Stimulated activated naive CD8-positive, alpha-beta T cell treated with anti-CD3 and anti-CD28 coated beads, Interleukin-15, amount 100 ng/mL, for 72 hours (primary cell): ENCODE data around the gene RNU5B-1.

Experiments used
- ATAC-seq: fragments of 150-1000 bp; cut with Tn5 transposase; 2 replicates; pipeline ENCODE4 v1.10.0; 2021; ENCODE audit warnings: mild to moderate bottlenecking, moderate library complexity
- DNase-seq, 2 donors: peaks; one replicate each; pipeline ENCODE4 v3.0.0; 2021 to 2022
- H3K27ac Mint-ChIP-seq, 2 donors: one replicate each; pipeline ENCODE4 v1.8.0; 2022; ENCODE audit warnings: mild to moderate bottlenecking in 2 of 2, mixed read lengths in 2 of 2, moderate library complexity in 2 of 2
- H3K27me3 Mint-ChIP-seq: one replicate; pipeline ENCODE4 v1.8.0; 2022; ENCODE audit warnings: mixed read lengths
- H3K4me1 Mint-ChIP-seq: one replicate; pipeline ENCODE4 v1.8.0; 2022; ENCODE audit warnings: mild to moderate bottlenecking, mixed read lengths
- H3K4me3 Mint-ChIP-seq, 2 donors: one replicate each; pipeline ENCODE4 v1.8.0; 2022; ENCODE audit warnings: mild to moderate bottlenecking in 2 of 2, mixed read lengths in 2 of 2, moderate library complexity in 1 of 2
- H3K9me3 Mint-ChIP-seq, 2 donors: one replicate each; pipeline ENCODE4 v1.8.0; 2022; ENCODE audit warnings: mixed read lengths in 2 of 2

The RNU5B-1 gene

DNA sequence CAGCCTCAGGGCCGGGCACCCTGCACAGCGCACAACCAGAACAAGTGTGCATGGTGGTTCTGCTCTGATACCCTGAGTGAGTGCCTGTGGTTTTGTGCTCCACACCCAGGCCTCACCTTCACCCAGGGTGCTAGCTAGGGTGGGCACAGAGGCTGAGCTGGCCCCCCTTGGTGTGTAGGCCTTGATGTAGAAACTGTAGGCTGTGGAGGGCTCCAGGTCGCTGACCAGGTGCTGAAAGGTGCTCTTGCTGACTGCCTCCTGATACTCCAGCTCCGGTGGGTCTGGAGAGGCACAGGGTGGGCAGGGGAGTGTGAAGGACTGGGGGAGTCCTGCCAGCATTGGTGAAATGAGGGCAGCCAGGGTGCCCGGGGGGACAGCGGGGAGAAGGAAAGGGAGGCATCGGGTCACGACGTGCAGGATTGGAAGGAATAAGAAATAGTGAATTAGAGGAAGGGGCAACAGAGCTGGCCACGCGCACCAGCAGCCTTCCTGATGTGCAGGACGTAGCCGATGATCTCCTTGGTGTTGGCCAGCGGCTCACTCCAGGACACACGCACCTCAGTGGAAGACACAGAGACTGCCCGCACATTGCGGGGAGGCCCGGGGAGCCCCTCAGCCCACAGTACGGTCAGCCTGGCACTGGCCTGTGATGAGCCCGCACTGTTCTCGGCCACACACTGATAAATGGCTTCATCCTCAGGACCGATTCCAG is 26.6 kb downstream of the RNU5B-1 start:
- no peak for ATAC-seq
- peaks cover 13% of the 10 kb centered on the region for H3K27me3 Mint-ChIP-seq
- H3K4me1 Mint-ChIP-seq: no peaks in the 10 kb centered on the region
- H3K9me3 Mint-ChIP-seq: no peaks in the 10 kb centered on the region
- no peak overlapping the region for H3K4me3 Mint-ChIP-seq
- no peak for DNase-seq
- H3K27ac Mint-ChIP-seq: no peak overlapping the region

DNA sequence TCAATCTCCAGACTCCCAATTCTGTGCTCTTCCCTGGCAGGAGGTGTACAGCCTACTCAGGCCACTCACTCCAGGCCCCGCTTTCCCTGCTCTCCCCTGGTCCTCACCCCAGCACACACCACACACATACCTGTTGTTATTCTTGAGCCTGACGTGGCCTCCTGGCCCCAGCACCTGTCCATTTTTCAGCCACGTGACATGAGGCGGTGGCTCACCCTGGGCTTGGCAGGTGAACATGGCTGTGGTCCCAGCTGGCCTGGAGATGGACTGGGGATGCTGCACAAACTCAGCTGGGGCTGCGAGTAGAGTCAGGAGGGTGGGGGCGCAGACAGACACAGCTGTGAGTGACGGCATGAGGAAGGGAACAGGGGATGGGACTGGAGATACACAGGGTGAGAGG is 27.3 kb downstream of the RNU5B-1 start:
- Mint-ChIP-seq H3K9me3 (no peaks in the 10 kb centered on the region), H3K4me3 (no peak overlapping the region), H3K4me1 (no peaks in the 10 kb centered on the region), H3K27ac (no peak overlapping the region), H3K27me3 (peaks cover 8% of the 10 kb centered on the region)
- ATAC-seq (no peak), DNase-seq (no peak)

DNA sequence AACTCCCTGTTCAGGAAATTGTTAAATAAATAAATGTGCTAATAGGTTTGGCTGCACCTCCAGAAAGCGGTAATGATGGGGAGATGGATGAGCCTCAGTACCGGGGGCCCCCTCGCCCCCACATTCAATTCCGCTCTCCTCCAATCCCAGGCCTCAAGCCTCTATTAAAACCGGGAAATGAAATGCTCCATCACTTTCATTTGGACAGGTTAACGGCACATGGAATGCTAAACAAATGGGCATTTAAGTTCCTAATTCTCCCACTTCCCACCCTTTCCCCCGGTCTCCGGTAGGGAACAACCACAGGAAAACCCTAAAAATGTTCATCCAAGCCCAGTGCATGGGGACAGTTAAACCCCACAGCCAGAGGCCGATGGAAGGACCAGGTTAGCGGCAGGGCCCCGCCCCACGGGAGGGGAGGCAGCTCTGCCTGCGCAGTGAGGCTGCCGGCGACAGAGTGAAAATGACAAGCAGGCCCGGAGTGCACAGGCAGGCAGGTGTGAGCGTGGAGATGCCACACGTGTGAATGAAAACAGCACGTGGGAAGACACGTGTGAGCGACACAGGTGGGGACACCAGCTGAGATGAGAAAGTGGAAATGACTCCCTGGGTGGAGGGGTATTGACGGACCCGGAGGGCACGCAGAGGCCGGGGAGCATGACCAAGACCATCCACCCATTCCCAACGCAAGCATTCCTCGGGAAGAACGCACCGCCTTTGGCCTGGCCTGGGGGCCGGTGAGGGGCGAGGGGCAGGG is 28.1 kb downstream of the RNU5B-1 start:
- peaks cover 5% of the 10 kb centered on the region for H3K27me3 Mint-ChIP-seq
- DNase-seq (no peak), ATAC-seq (no peak)
- H3K9me3 Mint-ChIP-seq: no peaks in the 10 kb centered on the region
- no peak overlapping the region for H3K27ac Mint-ChIP-seq
- no peaks in the 10 kb centered on the region for H3K4me1 Mint-ChIP-seq
- H3K4me3 Mint-ChIP-seq: no peak overlapping the region

DNA sequence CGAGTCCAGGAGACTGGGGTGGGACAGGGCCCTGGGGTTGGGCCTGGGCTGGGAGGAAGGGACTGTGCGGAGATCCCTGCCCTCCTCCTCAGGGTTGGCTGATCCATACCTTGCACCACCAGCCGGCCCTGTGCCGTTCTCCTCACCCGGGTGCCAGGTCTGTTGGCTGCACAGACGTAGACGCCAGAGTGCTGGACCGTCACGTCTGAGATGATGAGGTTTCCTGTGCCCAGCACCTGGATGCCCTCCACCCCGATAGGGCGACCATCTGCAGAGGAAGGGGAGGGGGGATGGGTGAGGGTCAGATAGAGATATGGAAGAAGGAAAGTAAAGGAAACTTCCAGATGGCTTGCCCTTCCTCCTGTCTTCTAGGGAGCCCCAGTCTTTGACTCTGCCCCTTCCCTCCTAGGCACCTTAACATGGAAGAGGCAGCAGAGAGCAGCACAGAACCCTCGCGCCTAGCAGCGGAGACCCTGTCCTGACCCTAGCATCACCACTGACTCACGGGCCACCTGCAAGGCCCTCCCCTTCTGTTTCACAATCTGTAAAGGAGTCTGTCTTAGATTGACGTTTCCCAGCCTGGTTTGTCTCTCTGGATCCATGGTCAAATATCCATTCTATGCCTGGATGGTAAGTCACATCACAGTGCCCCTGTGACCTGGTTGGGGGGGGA is 28.8 kb downstream of the RNU5B-1 start:
- ATAC-seq: peak; percentile 44
- H3K9me3 Mint-ChIP-seq: no peaks in the 10 kb centered on the region
- H3K27ac Mint-ChIP-seq: no peak overlapping the region
- H3K4me3 Mint-ChIP-seq: no peak overlapping the region
- DNase-seq: no peak
- no peaks in the 10 kb centered on the region for H3K27me3 Mint-ChIP-seq
- H3K4me1 Mint-ChIP-seq: no peaks in the 10 kb centered on the region

DNA sequence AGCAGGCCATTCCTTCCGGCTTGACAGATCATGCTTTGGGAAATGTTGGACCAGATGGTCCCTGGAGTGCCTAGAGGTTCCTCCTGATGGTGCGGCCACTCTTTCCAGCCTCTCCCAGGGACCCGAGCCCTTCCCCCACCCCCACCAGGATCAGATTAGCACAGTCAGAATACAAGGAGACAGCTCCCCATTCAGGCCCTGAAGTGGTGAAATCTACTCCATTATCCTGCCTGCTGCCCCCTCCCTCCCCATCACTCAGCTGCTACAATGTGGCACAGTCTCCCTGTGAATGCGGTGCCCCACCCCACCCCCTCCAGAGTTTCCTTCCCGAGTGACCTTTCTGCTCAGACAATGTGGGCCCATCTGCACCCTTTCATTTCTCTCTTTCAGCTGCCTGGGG is 29.4 kb downstream of the RNU5B-1 start:
- H3K4me3 Mint-ChIP-seq: no peak overlapping the region
- ATAC-seq (no peak), DNase-seq (no peak)
- H3K27me3 Mint-ChIP-seq: no peaks in the 10 kb centered on the region
- H3K9me3 Mint-ChIP-seq: no peaks in the 10 kb centered on the region
- H3K27ac Mint-ChIP-seq: no peak overlapping the region
- no peaks in the 10 kb centered on the region for H3K4me1 Mint-ChIP-seq

DNA sequence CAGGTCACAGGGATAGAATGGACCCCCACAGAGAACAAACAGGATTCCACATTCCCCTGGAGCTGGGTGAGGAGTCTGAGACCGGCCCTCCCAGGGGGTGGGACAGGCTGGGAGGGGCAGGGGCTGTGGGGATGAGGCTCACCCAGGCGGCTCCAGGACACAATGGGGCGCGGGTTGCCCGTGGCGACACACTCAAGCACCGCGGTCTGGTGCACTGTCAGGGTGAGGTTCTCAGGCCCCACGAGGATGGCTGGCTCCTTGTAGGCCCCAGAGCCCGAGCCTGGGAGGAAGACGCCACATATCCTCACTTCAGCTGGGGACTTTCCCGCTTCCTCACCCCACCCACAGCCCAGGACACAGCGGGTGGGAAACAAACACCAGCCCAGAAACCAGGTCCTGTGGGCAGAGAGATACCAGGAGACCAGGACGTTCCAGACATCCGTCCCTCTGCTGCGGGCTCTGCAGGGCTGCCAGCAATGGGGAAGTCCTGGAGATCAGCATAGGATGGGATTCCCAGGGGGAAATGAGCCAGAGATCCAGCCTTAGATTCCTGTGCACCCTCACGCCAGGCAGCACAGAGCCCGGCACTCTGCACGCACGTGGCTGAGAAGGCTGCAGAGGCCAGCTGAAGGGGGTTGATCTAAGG is 30.2 kb downstream of the RNU5B-1 start:
- DNase-seq (no peak), ATAC-seq (no peak)
- peaks cover 3% of the 10 kb centered on the region for H3K4me1 Mint-ChIP-seq
- peaks cover 4% of the 10 kb centered on the region for H3K27me3 Mint-ChIP-seq
- H3K9me3 Mint-ChIP-seq: no peaks in the 10 kb centered on the region
- H3K4me3 Mint-ChIP-seq: no peak overlapping the region
- no peak overlapping the region for H3K27ac Mint-ChIP-seq

DNA sequence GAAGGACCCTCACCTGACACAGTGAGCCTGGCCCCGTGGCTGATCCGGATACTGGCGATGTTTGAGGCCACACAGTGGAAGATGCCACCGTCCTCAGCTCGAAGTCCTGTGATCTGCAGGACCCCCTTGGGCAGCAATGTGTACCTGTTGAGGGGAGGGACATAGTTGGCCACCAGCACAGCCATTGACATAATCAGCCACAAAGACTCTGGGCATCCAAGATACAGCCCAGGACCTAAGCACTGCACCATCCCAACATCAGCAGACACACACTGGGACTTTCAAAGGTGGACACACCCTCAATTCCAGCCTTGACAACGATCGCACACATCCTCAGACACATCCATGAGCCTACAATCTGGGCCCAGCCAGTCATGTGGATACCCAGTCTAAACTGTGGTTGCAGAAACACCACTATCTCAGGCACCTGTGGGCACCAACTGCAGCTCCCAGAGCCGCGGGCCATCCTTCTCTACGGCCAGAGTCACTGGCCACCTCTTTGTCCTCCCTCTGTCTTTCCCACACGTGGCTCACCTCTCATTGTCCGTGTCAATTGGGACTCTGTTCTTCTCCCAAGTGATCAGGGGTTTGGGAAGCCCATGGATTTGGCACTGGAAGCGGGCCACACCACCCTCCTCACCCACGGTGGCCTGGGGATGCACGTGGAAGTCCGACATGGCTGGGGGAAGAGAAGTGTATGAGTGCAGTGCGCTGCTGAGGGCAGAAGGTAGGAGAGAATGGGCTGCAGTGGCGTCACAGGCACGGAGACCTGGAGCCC is 31.0 kb downstream of the RNU5B-1 start:
- ATAC-seq (no peak), DNase-seq (no peak)
- no peaks in the 10 kb centered on the region for H3K9me3 Mint-ChIP-seq
- no peak overlapping the region for H3K27ac Mint-ChIP-seq
- H3K4me3 Mint-ChIP-seq: no peak overlapping the region
- peaks cover 12% of the 10 kb centered on the region for H3K27me3 Mint-ChIP-seq
- peaks cover 8% of the 10 kb centered on the region for H3K4me1 Mint-ChIP-seq

DNA sequence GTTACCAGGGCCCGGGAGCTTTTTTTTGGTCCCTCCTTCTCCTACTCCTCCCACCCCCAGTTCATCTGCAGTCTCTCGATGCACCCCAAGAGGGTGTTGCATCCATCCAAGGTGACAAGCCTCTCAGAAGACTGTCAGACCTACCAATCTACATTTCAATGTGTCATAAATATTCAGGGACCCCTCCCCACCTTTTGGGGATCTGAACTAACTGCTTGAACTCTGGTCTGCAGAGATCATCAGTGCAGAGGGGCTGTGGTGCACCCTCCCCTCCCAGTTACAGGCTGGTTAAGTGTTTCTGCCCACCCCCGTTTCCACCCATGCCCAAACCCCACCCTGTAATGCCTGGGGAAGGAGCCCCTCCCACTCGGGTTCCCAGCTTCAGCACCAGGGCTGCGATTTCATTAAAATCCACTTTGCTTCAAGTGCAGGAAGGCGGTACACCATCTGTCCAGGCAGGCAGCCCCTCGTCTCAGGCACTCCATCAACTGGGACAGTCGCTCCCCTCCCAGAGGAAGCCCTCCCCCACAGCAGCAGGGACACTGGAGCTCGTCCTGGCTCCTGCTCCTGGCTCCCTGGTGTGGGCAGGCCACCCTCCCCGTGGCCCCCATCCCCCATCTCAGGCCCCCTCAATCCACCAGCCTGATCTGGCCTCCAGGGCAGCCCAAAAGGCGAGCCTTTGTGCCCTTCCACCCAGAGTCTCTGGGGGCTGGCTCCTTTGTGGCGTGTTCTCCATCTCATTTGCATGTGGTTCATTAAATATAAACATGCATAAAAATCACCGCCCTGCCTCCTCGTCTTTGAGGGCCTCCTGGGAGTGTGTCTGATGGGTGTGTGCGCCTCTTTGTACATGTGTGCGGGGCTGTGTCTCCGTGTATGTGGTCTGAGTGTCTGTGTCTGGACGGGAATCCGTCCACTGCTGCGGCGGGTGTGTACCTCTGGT is 32.3 kb downstream of the RNU5B-1 start:
- H3K4me1 Mint-ChIP-seq: peaks cover 8% of the 10 kb centered on the region
- H3K9me3 Mint-ChIP-seq: no peaks in the 10 kb centered on the region
- DNase-seq: no peak
- H3K27me3 Mint-ChIP-seq: peaks cover 18% of the 10 kb centered on the region
- peak overlapping the region in 1 of 2 donors; percentile 19 for H3K27ac Mint-ChIP-seq
- ATAC-seq: no peak
- H3K4me3 Mint-ChIP-seq: no peak overlapping the region

DNA sequence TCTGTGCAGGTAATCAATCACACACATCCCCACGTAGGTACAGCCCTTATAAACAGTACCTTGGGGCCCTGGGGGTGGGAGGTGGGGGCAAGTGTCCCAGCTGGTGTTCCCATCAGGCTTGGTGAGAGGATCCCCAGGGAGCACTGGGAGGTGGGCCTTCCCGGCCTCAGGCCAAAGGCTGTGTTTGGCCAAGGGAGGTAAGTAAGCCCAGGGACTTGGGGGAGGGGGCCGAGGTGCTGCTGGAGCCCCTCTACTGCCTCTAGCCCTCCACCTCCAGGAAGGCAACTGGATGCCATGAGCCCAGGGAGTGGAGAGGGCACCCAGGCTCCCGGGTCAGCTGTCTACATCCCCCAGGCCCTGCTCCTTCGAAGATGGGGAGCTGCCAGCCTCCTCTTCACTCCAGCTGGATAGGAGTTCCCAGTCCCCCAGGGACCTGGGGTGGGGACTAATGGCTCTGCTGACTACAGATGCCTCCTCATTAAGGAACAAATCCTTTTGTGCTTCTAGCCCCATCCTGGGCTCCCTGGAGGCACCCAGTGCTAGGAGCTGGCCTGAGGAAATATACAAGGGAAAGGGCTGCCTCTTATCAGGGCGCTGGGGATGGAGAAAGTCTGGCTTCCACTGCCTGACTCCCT is 33.1 kb downstream of the RNU5B-1 start:
- no peak overlapping the region for H3K4me3 Mint-ChIP-seq
- no peak overlapping the region for H3K27ac Mint-ChIP-seq
- DNase-seq: no peak
- ATAC-seq: no peak
- H3K4me1 Mint-ChIP-seq: peaks cover 8% of the 10 kb centered on the region
- H3K9me3 Mint-ChIP-seq: no peaks in the 10 kb centered on the region
- H3K27me3 Mint-ChIP-seq: peaks cover 18% of the 10 kb centered on the region

DNA sequence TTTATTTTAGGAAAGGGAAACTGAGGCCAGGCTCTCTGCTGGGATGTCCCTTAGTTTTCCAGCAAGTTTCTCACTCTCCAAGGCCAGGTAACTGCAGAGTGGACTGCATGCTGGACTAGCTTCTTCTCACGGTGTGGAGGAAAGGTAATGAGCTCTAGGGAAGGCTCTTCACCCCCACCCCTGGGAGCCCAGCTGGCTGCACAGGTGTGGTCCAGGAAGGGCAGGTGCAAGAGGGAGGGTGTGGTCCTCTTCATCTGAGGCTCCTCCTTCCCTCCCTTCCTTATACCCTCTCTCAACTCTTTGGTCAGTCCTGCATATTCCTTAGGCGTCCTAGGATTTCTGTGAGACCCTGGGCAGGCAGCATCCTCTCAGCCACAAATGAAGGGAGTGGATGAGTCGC is 33.9 kb downstream of the RNU5B-1 start:
- ATAC-seq (no peak), DNase-seq (no peak)
- no peak overlapping the region for H3K4me3 Mint-ChIP-seq
- no peak overlapping the region for H3K27ac Mint-ChIP-seq
- H3K4me1 Mint-ChIP-seq: peaks cover 8% of the 10 kb centered on the region
- peaks cover 18% of the 10 kb centered on the region for H3K27me3 Mint-ChIP-seq
- no peaks in the 10 kb centered on the region for H3K9me3 Mint-ChIP-seq

DNA sequence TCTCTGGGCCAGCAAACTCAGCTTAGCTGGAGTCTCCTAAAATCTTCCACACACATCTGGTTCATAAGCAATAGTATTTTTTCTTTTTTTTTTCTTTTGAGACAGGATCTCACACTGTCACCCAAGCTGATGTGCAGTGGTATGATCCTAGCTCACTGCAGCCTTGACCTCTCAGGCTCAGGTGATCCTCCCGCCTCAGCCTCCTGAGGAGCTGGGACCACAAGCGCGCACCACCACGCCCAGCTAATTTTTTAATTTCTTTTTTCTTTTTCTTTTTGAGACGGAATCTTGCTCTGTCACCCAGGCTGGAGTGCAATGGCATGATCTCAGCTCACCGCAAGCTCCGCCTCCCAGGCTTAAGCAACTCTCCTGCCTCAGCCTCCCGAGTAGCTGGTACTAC is 34.3 kb downstream of the RNU5B-1 start:
- Mint-ChIP-seq H3K4me3 (no peak overlapping the region), H3K4me1 (peaks cover 8% of the 10 kb centered on the region), H3K27me3 (peaks cover 18% of the 10 kb centered on the region), H3K9me3 (no peaks in the 10 kb centered on the region), H3K27ac (no peak overlapping the region)
- ATAC-seq (no peak), DNase-seq (no peak)

DNA sequence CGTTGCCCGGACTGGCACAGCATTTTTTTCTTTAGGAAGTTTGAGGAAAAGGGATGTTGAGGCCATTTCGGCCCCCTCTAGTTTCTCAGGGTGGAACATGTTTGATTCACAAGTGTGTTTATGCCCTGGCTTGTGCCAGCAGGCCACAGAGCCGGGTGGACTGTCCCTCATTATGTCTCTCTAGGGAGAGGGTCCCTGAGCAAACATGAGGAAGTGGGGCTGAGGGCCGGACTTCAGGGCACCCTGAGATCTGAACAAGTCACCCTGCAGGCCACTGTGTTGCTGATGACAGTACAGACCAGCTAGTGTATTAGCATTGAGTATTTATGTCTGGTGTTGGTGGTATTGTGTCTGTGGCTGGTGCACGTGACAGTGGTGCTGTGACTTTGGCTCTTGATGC is 34.9 kb downstream of the RNU5B-1 start:
- Mint-ChIP-seq H3K4me3 (no peak overlapping the region), H3K4me1 (peaks cover 8% of the 10 kb centered on the region), H3K27ac (no peak overlapping the region), H3K9me3 (no peaks in the 10 kb centered on the region), H3K27me3 (peaks cover 18% of the 10 kb centered on the region)
- ATAC-seq (no peak), DNase-seq (no peak)

DNA sequence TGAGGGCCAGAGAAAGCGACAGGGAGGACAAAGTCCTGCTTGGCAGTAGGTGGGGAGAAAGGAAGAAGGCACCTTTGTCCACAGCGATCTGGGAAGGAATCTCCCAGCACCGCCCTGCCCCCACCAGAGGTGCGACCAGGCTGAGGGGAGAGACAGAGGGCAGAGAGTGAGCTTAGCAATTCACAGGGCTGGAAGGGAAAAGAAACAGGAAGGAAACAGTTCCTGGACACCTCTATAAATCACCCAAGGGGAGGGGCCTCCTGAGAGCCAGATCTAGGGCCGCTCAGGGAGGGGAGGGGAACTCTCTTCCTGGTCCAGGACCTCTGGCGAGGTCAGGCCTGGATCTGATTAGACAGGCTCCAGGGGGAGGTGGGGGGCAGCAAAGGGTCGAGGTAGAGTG is 35.4 kb downstream of the RNU5B-1 start:
- H3K4me1 Mint-ChIP-seq: peaks cover 8% of the 10 kb centered on the region
- H3K9me3 Mint-ChIP-seq: no peaks in the 10 kb centered on the region
- no peak for ATAC-seq
- DNase-seq: no peak
- no peak overlapping the region for H3K27ac Mint-ChIP-seq
- peaks cover 18% of the 10 kb centered on the region for H3K27me3 Mint-ChIP-seq
- H3K4me3 Mint-ChIP-seq: no peak overlapping the region

DNA sequence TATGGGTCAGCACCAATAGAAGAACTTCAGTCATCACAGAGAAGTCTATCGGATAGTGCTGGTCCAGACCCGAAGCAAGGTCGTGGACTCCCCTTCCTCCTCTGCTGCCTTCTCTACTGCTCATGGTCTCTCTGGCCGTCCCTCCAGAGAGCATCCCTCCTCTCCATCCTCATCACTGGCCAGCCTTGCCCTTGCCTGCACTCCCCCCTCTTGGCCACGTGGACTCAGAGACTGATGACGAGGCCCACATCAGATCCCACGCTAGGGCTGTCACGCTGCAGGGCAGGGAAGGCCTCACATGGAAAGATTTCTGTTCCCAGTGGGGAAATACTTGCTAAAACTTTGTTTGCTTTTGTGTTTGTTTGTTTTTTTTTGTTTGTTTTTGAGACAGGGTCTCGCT is 38.0 kb downstream of the RNU5B-1 start:
- ATAC-seq (no peak), DNase-seq (no peak)
- Mint-ChIP-seq H3K27me3 (peaks cover 27% of the 10 kb centered on the region), H3K4me1 (peaks cover 8% of the 10 kb centered on the region), H3K4me3 (no peak overlapping the region), H3K27ac (no peak overlapping the region), H3K9me3 (no peaks in the 10 kb centered on the region)
